ENCODE results near the gene NLGN2. TPM values are rescaled to one million over a fixed set of nuclear protein-coding genes. Genes with fewer than 3 reads are reported as not detected.

The NLGN2 gene
- total RNA-seq, 2 experiments from 2014 or later = 7.6 to 8.4 TPM

DNA sequence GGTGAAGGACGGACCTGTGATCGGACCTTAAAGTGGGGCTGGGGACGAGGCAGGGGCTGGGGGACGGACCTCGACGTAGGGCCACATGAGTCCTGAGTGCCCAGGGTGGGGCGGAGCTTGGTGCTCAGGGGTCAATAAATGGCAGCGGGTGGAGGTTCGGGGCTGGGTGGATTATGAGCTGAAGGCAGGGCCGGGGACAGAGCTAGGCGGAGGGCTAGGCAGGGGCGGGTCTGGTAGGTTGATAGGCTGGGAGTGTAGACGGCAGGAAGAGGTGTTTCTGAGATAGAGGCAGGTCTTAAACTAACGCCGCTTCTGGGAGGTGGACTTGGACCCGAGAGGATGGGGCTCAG, 37.9 kb downstream of the NLGN2 start:
- peaks cover 0 to 21% of the 10 kb centered on the region in 2 experiments for H3K9me3 ChIP-seq (ENCODE audit: control insufficient read depth in 1 of 2, insufficient read depth in 1 of 2, low read length in 2 of 2)
- Mint-ChIP-seq H3K36me3 (ENCODE audit: low read depth) (no peaks in the 10 kb centered on the region), H3K4me1 (ENCODE audit: low read depth) (peaks cover 23% of the 10 kb centered on the region), H3K27ac (no peak overlapping the region), H3K27me3 (peaks cover 66% of the 10 kb centered on the region), H3K4me3 (peak overlapping the region; percentile 59), H3K9me3 (no peaks in the 10 kb centered on the region)
- H3K36me3 ChIP-seq (ENCODE audit: insufficient read depth, low read length) = no peaks in the 10 kb centered on the region
- TF ChIP-seq, protein P1, sequence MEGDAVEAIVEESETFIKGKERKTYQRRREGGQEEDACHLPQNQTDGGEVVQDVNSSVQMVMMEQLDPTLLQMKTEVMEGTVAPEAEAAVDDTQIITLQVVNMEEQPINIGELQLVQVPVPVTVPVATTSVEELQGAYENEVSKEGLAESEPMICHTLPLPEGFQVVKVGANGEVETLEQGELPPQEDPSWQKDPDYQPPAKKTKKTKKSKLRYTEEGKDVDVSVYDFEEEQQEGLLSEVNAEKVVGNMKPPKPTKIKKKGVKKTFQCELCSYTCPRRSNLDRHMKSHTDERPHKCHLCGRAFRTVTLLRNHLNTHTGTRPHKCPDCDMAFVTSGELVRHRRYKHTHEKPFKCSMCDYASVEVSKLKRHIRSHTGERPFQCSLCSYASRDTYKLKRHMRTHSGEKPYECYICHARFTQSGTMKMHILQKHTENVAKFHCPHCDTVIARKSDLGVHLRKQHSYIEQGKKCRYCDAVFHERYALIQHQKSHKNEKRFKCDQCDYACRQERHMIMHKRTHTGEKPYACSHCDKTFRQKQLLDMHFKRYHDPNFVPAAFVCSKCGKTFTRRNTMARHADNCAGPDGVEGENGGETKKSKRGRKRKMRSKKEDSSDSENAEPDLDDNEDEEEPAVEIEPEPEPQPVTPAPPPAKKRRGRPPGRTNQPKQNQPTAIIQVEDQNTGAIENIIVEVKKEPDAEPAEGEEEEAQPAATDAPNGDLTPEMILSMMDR (IDR thresholded peaks at IDR 0.05) = no peak
- intact Hi-C loops (cut with DNase I, micrococcal nuclease) = no loop called here
- peaks cover 30% of the 10 kb centered on the region for H3K4me1 ChIP-seq (ENCODE audit: insufficient read depth, low read length)
- H3K27me3 ChIP-seq (ENCODE audit: control insufficient read depth in 1 of 2, insufficient read depth in 2 of 2, low read length in 2 of 2) = peaks cover 61 to 67% of the 10 kb centered on the region in 2 experiments
- CTCF ChIA-PET = interaction anchor here (1.1 to 1.4 kb wide), 3 partner anchors 9 to 150 kb away, joined by 3 to 5 read pairs (median 3); no protein-coding TSS in a partner anchor
- no peak overlapping the region for H3K27ac ChIP-seq (ENCODE audit: low read depth in 1 of 2, low read length in 2 of 2)
- POLR2A ChIA-PET = interaction anchor here (0.6 to 4.0 kb wide), 8 partner anchors 8 to 242 kb away, joined by 3 to 25 read pairs (median 6); partner anchors contain the start of genes MPDU1, PLSCR3, POLR2A and SLC35G6
- H3K4me3 ChIP-seq (ENCODE audit: low read length) = peak overlapping the region; percentile 37
- ATAC-seq (ENCODE audit: poor library complexity) = peak; percentile 91
- peak in 11 of 14 experiments; percentile 19 to 61 (median 38) for DNase-seq

DNA sequence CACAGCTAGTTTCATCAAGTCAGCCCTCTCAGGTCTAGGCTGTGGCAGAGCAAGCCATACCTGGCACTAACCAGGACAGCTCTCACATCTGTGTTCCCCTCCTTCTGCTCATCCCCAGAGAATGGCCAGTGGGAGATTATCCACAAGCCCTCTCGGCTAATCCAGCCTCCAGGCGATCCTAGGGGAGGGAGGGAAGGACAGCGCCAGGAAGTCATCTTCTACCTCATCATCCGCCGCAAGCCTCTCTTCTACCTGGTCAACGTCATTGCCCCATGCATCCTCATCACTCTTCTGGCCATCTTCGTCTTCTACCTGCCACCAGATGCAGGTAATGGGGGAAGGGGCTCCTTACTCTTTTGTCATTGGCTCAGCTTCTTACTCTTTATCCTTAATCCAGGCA, 40.8 kb downstream of the NLGN2 start:
- Mint-ChIP-seq H3K27me3 (peaks cover 37% of the 10 kb centered on the region), H3K9me3 (no peaks in the 10 kb centered on the region), H3K27ac (no peak overlapping the region), H3K4me3 (no peak overlapping the region), H3K36me3 (ENCODE audit: low read depth) (no peaks in the 10 kb centered on the region), H3K4me1 (ENCODE audit: low read depth) (peaks cover 23% of the 10 kb centered on the region)
- Histone ChIP-seq H3K36me3 (ENCODE audit: insufficient read depth, low read length) (no peaks in the 10 kb centered on the region), H3K4me1 (ENCODE audit: insufficient read depth, low read length) (peaks cover 25% of the 10 kb centered on the region), H3K27me3 (ENCODE audit: control insufficient read depth in 1 of 2, insufficient read depth in 2 of 2, low read length in 2 of 2) (peaks cover 38 to 39% of the 10 kb centered on the region in 2 experiments), H3K4me3 (ENCODE audit: low read length) (no peak overlapping the region), H3K9me3 (ENCODE audit: control insufficient read depth in 1 of 2, insufficient read depth in 1 of 2, low read length in 2 of 2) (peaks cover 0 to 19% of the 10 kb centered on the region in 2 experiments), H3K27ac (ENCODE audit: low read depth in 1 of 2, low read length in 2 of 2) (no peak overlapping the region)
- POLR2A ChIA-PET = interaction anchor here (0.7 to 2.4 kb wide), 3 partner anchors 12 to 240 kb away, joined by 3 to 8 read pairs (median 3); partner anchors contain the start of genes TMEM102 and WRAP53
- DNase-seq (no peak), ATAC-seq (ENCODE audit: poor library complexity) (no peak)
- intact Hi-C loops (cut with DNase I, micrococcal nuclease) = no loop called here
- TF ChIP-seq, protein P1 (IDR thresholded peaks at IDR 0.05) = no peak
- CTCF ChIA-PET = interaction anchor here (0.7 to 1.2 kb wide), 2 partner anchors 12 to 75 kb away, joined by 4 read pairs; no protein-coding TSS in a partner anchor

DNA sequence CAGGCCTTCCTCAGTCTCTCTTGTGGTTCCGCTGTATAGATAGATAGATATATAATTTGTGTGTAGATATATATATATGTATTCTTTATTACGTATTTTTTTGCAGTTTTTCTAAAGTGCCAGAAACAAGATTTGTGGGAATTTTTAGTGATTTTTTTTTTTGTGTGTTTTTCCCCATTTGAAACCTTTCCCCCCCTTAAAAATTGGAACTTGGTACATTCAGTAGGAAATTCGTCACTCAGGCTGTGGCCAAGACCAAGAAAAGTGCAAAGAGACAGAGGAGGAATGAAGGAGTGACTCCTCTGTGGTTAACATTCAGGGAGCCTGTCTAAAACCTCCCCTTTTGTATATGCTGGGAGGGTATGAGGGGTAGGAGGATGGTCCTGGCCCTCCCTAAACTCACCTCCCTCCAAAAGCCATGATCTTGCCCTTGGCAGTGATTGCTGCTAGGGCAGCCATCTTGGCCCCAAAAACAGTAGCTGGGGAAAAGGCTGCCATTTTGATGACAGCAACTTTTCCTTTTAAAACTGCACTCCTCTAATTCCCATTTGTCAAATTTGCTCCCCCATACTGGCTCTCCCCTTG, 52.4 kb downstream of the NLGN2 start:
- ATAC-seq (ENCODE audit: poor library complexity) (no peak), DNase-seq (no peak)
- Mint-ChIP-seq H3K27me3 (no peaks in the 10 kb centered on the region), H3K4me3 (peak overlapping the region; percentile 56), H3K9me3 (no peaks in the 10 kb centered on the region), H3K4me1 (ENCODE audit: low read depth) (peaks cover 23% of the 10 kb centered on the region), H3K27ac (peak overlapping the region; percentile 43), H3K36me3 (ENCODE audit: low read depth) (peaks cover 29% of the 10 kb centered on the region)
- intact Hi-C loops (cut with DNase I, micrococcal nuclease) = loop anchor here in 1 of 2 experiments (2.0 kb wide), 1 partner anchor 17 kb away; no protein-coding TSS in a partner anchor
- TF ChIP-seq, protein P1 (IDR thresholded peaks at IDR 0.05) = no peak
- ChIA-PET CTCF (interaction anchor here (0.7 to 2.2 kb wide), 2 partner anchors 23 to 55 kb away, joined by 5 to 7 read pairs; no protein-coding TSS in a partner anchor), POLR2A (interaction anchor here (1.8 to 12.5 kb wide), 3 partner anchors 18 to 124 kb away, joined by 5 to 137 read pairs (median 6); partner anchors contain the start of genes MPDU1, SLC35G6, TMEM102 and ZBTB4)
- Histone ChIP-seq H3K9me3 (ENCODE audit: control insufficient read depth in 1 of 2, insufficient read depth in 1 of 2, low read length in 2 of 2) (no peaks in the 10 kb centered on the region), H3K4me1 (ENCODE audit: insufficient read depth, low read length) (peaks cover 11% of the 10 kb centered on the region), H3K27me3 (ENCODE audit: control insufficient read depth in 1 of 2, insufficient read depth in 2 of 2, low read length in 2 of 2) (no peaks in the 10 kb centered on the region), H3K36me3 (ENCODE audit: insufficient read depth, low read length) (peaks cover 27% of the 10 kb centered on the region), H3K4me3 (ENCODE audit: low read length) (no peak overlapping the region), H3K27ac (ENCODE audit: low read depth in 1 of 2, low read length in 2 of 2) (no peak overlapping the region)

Measured in CD4-positive, alpha-beta T cell (primary cell).